HCT116 (cell line): ENCODE data around the gene MPV17L. TPM values are rescaled to one million over a fixed set of nuclear protein-coding genes. Genes with fewer than 3 reads are reported as not detected.

Source experiments
- ATAC-seq: fragments of 200-7000 bp; cut with Tn5 transposase; 2 replicates; pipeline ENCODE4 v1.9.1; 2020; ENCODE audit warnings: mild to moderate bottlenecking, moderate library complexity
- BruUV-seq: library from RNA; stranded (reverse); fragments of 400-500 nt; replicated peaks from 2 replicates; lab custom pipeline; 2021; lab: Mats Ljungman, UMichigan
- CTCF ChIA-PET: fragments of 300-600 bp; sonication (Branson Sonifier 250); formaldehyde crosslinking; loops from one replicate; lab custom pipeline; 2021; ENCODE audit warnings: antibody characterized with exemption; lab: Charles Lee
- POLR2A ChIA-PET: fragments of 300-600, 350-600 bp; sonication (Branson Sonifier 250); formaldehyde crosslinking; loops from one replicate; lab custom pipeline; 2021; ENCODE audit warnings: antibody characterized with exemption; lab: Charles Lee
- RAD21 ChIA-PET, 2 experiments: fragments of 300-600 bp; sonication (Branson Sonifier 250); formaldehyde crosslinking; loops; one replicate each; lab custom pipeline; 2023; ENCODE audit warnings: low total read pairs in 2 of 2; ENCODE audit not compliant: uncharacterized antibody in 2 of 2, unreplicated experiment in 2 of 2, low non-redundant PET in 1 of 2; lab: Charles Lee
- DNase-seq: peaks from one replicate; pipeline ENCODE4 v3.0.0-alpha.2; 2010; ENCODE audit warnings: low read depth, low spot score
- H2AFZ ChIP-seq: fragments of 200-600 bp; shearing (Covaris generic), sonication (generic); 2 replicates; pipeline ENCODE4 v1.6.1; 2017; ENCODE audit warnings: low read depth, mixed run types, mixed read lengths, antibody characterized with exemption, low read length; ENCODE audit not compliant: poor library complexity, severe bottlenecking
- H3K27ac ChIP-seq: 2 replicates; pipeline ENCODE4 v1.5.1; 2012; ENCODE audit warnings: low read depth, low read length
- H3K27me3 ChIP-seq: fragments of 200-600 bp; sonication (generic); 2 replicates; pipeline ENCODE4 v1.6.1; 2016; ENCODE audit warnings: mixed run types, low read length, mixed read lengths; ENCODE audit not compliant: insufficient read depth
- H3K36me3 ChIP-seq, 2 experiments: fragments of 200-500 bp in 1 of 2; fragments of 200-600 bp in 1 of 2; sonication (Bioruptor generic) in 1 of 2; sonication (generic) in 1 of 2; 2 replicates each; pipeline versions ENCODE4 v1.5.1 to v1.6.1; 2014 to 2016; ENCODE audit warnings: low read length in 2 of 2, inconsistent platforms in 1 of 2, mixed read lengths in 1 of 2, mixed run types in 1 of 2; ENCODE audit not compliant: insufficient read depth in 2 of 2, control insufficient read depth in 1 of 2
- H3K4me1 ChIP-seq, 2 experiments: fragments of 200-600 bp in 1 of 2; sonication (generic) in 1 of 2; 2 replicates each; pipeline versions ENCODE4 v1.5.1 to v1.6.1; 2012 to 2017; ENCODE audit warnings: low read length in 2 of 2, inconsistent platforms in 1 of 2, mild to moderate bottlenecking in 1 of 2, mixed read lengths in 1 of 2, mixed run types in 1 of 2, moderate library complexity in 1 of 2; ENCODE audit not compliant: insufficient read depth in 2 of 2, control insufficient read depth in 1 of 2
- H3K4me2 ChIP-seq: fragments of 200-600 bp; sonication (generic); 2 replicates; pipeline ENCODE4 v1.6.1; 2017; ENCODE audit warnings: mixed run types, low read length, mixed read lengths
- H3K4me3 ChIP-seq, 2 experiments: fragments of 200-600 bp in 1 of 2; sonication (generic) in 1 of 2; replicated peaks in 1 of 2; 2 replicates each; pipeline ENCODE4 v1.5.1; 2011 to 2016; ENCODE audit warnings: low read length in 2 of 2, control low read depth in 1 of 2, low read depth in 1 of 2, mild to moderate bottlenecking in 1 of 2, mixed read lengths in 1 of 2, mixed run types in 1 of 2
- H3K79me2 ChIP-seq: fragments of 200-600 bp; sonication (generic); 2 replicates; pipeline ENCODE4 v1.6.1; 2017; ENCODE audit warnings: mild to moderate bottlenecking, mixed run types, low read length, moderate library complexity, mixed read lengths; ENCODE audit not compliant: insufficient read depth
- H3K9ac ChIP-seq: fragments of 200-600 bp; sonication (generic); 2 replicates; pipeline ENCODE4 v1.6.1; 2016; ENCODE audit warnings: low read length, mixed read lengths
- H3K9me2 ChIP-seq: fragments of 200-600 bp; sonication (generic), shearing (Covaris generic); 2 replicates; pipeline ENCODE4 v1.6.1; 2017; ENCODE audit warnings: mixed run types, mild to moderate bottlenecking, moderate library complexity; ENCODE audit not compliant: insufficient read depth
- H3K9me3 ChIP-seq, 2 experiments: fragments of 200-500 bp in 1 of 2; fragments of 200-600 bp in 1 of 2; sonication (Bioruptor generic) in 1 of 2; sonication (generic) in 1 of 2; 2 replicates each; pipeline ENCODE4 v1.6.1; 2014 to 2017; ENCODE audit warnings: low read length in 2 of 2, mixed read lengths in 2 of 2, inconsistent platforms in 1 of 2, low read depth in 1 of 2, mild to moderate bottlenecking in 1 of 2, mixed run types in 1 of 2, moderate library complexity in 1 of 2; ENCODE audit not compliant: control insufficient read depth in 1 of 2, insufficient read depth in 1 of 2
- H4K20me1 ChIP-seq: fragments of 200-600 bp; sonication (generic), shearing (Covaris generic); 2 replicates; pipeline ENCODE4 v1.6.1; 2017; ENCODE audit warnings: mixed run types, mild to moderate bottlenecking, moderate library complexity; ENCODE audit not compliant: insufficient read depth
- CBX3 ChIP-seq: IDR thresholded peaks from 2 replicates; pipeline ENCODE4 v1.6.1; 2012; ENCODE audit warnings: low read depth
- EZH2 ChIP-seq: fragments of 200-600 bp; sonication (generic); IDR thresholded peaks from 2 replicates; pipeline ENCODE4 v1.6.1; 2017; ENCODE audit warnings: antibody characterized with exemption, mixed run types
- EZH2phosphoT487 ChIP-seq: fragments of 200-600 bp; IDR thresholded peaks from 2 replicates; pipeline ENCODE4 v1.6.1; 2018; ENCODE audit warnings: antibody characterized with exemption, borderline replicate concordance
- FOSL1 ChIP-seq: IDR thresholded peaks from 2 replicates; pipeline ENCODE4 v1.6.1; 2012; ENCODE audit warnings: low read depth
- JUND ChIP-seq: IDR thresholded peaks from 2 replicates; pipeline ENCODE4 v1.6.1; 2012
- POLR2A ChIP-seq: IDR thresholded peaks from 2 replicates; pipeline ENCODE4 v1.7.0; 2011; ENCODE audit warnings: borderline replicate concordance; ENCODE audit not compliant: insufficient read depth, insufficient read length; ENCODE audit errors: extremely low read depth
- SIN3A ChIP-seq: IDR thresholded peaks from 2 replicates; pipeline ENCODE4 v1.6.1; 2012; ENCODE audit warnings: low read depth
- SP1 ChIP-seq: IDR thresholded peaks from 2 replicates; pipeline ENCODE4 v1.6.1; 2012; ENCODE audit warnings: low read depth
- TCF7L2 ChIP-seq: IDR thresholded peaks from 2 replicates; pipeline ENCODE4 v1.7.0; 2011; ENCODE audit warnings: borderline replicate concordance, inconsistent platforms; ENCODE audit not compliant: insufficient read depth, insufficient read length; ENCODE audit errors: extremely low read depth
- YY1 ChIP-seq: IDR thresholded peaks from 2 replicates; pipeline ENCODE4 v1.6.1; 2011; ENCODE audit warnings: low read length, low read depth, moderate library complexity, mild to moderate bottlenecking; ENCODE audit not compliant: insufficient replicate concordance; ENCODE audit errors: extremely low read depth
- ZFX ChIP-seq: fragments of 450-650 bp; IDR thresholded peaks from 2 replicates; pipeline ENCODE4 v1.6.1; 2017
- ZNF274 ChIP-seq: fragments of 200-500 bp; sonication (Bioruptor generic); IDR thresholded peaks from 2 replicates; pipeline ENCODE4 v1.6.1; 2014; ENCODE audit warnings: mild to moderate bottlenecking, low read depth, low read length, inconsistent platforms
- intact Hi-C: fragments of 100-400 bp; cut with micrococcal nuclease; formaldehyde crosslinking; loops from 2 replicates; pipeline ENCODE4 v1.10.0; 2022
- total RNA-seq: library from RNA; stranded (reverse); gene quantifications from one replicate; pipeline ENCODE4 v1.2.1, GENCODE V29; 2021; ENCODE audit not compliant: unreplicated experiment
- TF ChIP-seq, protein P1 (sequence below): IDR thresholded peaks from 2 replicates; pipeline ENCODE4 v1.6.1; 2012; ENCODE audit warnings: low read depth
- TF ChIP-seq, protein P2 (sequence below): IDR thresholded peaks from 2 replicates; pipeline ENCODE4 v1.6.1; 2012
- TF ChIP-seq, protein P3 (sequence below): IDR thresholded peaks from 2 replicates; pipeline ENCODE4 v1.6.1; 2012
- TF ChIP-seq, protein P4 (sequence below): IDR thresholded peaks from 2 replicates; pipeline ENCODE4 v1.6.1; 2011; ENCODE audit warnings: mild to moderate bottlenecking, low read length, moderate library complexity; ENCODE audit not compliant: insufficient replicate concordance; ENCODE audit errors: extremely low read depth
- TF ChIP-seq, protein P5 (sequence below), 3 experiments: fragments of 200-600 bp in 1 of 3; sonication (generic) in 1 of 3; IDR thresholded peaks in 2 of 3; conservative IDR thresholded peaks in 1 of 3; 2 replicates each; pipeline ENCODE4 v1.5.1; 2012 to 2017; ENCODE audit warnings: low read depth in 2 of 3, low read length in 2 of 3, antibody characterized with exemption in 1 of 3, borderline replicate concordance in 1 of 3, control low read depth in 1 of 3, mild to moderate bottlenecking in 1 of 3, mixed read lengths in 1 of 3, mixed run types in 1 of 3, moderate library complexity in 1 of 3; ENCODE audit not compliant: insufficient read depth in 1 of 3

The MPV17L gene
- total RNA-seq, 1 experiment from 2014 or later, result not detected

DNA sequence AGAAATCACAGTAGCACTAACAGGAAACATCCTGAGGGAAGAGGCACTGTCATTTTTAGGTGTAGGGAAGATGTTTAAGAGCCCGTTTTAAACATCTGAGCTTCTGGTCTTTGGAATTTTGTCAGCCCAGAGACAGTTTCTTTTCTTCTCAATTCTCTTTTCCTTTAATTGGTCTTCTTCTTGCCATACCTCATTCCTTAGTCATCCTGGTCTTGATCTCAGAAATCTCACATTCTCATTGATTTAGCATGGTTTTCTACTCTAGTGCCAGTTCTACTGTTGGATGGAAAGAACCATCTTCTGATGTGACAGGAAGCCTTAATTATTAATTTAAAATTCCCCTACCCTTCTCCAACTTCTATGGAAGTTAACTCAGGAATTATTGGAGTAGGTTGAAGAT, 64.2 kb downstream of the MPV17L start:
- Histone ChIP-seq H3K4me3 (no peak overlapping the region), H3K4me1 (peaks cover 8 to 39% of the 10 kb centered on the region in 2 experiments), H3K4me2 (peak overlapping the region; percentile 15; the same call in 1 of the 2 replicates), H3K79me2 (no peaks in the 10 kb centered on the region), H3K36me3 (no peaks in the 10 kb centered on the region), H3K9ac (no peak overlapping the region), H3K9me2 (no peaks in the 10 kb centered on the region), H4K20me1 (no peaks in the 10 kb centered on the region), H3K9me3 (no peaks in the 10 kb centered on the region), H2AFZ (peak overlapping the region; percentile 33), H3K27ac (no peak overlapping the region), H3K27me3 (no peaks in the 10 kb centered on the region)
- TF ChIP-seq EZH2, result no peak
- TF ChIP-seq TCF7L2, result no peak
- TF ChIP-seq, protein P1, sequence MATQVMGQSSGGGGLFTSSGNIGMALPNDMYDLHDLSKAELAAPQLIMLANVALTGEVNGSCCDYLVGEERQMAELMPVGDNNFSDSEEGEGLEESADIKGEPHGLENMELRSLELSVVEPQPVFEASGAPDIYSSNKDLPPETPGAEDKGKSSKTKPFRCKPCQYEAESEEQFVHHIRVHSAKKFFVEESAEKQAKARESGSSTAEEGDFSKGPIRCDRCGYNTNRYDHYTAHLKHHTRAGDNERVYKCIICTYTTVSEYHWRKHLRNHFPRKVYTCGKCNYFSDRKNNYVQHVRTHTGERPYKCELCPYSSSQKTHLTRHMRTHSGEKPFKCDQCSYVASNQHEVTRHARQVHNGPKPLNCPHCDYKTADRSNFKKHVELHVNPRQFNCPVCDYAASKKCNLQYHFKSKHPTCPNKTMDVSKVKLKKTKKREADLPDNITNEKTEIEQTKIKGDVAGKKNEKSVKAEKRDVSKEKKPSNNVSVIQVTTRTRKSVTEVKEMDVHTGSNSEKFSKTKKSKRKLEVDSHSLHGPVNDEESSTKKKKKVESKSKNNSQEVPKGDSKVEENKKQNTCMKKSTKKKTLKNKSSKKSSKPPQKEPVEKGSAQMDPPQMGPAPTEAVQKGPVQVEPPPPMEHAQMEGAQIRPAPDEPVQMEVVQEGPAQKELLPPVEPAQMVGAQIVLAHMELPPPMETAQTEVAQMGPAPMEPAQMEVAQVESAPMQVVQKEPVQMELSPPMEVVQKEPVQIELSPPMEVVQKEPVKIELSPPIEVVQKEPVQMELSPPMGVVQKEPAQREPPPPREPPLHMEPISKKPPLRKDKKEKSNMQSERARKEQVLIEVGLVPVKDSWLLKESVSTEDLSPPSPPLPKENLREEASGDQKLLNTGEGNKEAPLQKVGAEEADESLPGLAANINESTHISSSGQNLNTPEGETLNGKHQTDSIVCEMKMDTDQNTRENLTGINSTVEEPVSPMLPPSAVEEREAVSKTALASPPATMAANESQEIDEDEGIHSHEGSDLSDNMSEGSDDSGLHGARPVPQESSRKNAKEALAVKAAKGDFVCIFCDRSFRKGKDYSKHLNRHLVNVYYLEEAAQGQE, result no peak
- no peak for TF ChIP-seq ZNF274
- TF ChIP-seq SP1, result no peak
- TF ChIP-seq, protein P2, sequence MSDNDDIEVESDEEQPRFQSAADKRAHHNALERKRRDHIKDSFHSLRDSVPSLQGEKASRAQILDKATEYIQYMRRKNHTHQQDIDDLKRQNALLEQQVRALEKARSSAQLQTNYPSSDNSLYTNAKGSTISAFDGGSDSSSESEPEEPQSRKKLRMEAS, result no peak
- no peak for TF ChIP-seq ZFX
- no peak for TF ChIP-seq CBX3
- TF ChIP-seq, protein P3, sequence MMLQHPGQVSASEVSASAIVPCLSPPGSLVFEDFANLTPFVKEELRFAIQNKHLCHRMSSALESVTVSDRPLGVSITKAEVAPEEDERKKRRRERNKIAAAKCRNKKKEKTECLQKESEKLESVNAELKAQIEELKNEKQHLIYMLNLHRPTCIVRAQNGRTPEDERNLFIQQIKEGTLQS, result no peak
- no peak for TF ChIP-seq EZH2phosphoT487
- TF ChIP-seq, protein P4, sequence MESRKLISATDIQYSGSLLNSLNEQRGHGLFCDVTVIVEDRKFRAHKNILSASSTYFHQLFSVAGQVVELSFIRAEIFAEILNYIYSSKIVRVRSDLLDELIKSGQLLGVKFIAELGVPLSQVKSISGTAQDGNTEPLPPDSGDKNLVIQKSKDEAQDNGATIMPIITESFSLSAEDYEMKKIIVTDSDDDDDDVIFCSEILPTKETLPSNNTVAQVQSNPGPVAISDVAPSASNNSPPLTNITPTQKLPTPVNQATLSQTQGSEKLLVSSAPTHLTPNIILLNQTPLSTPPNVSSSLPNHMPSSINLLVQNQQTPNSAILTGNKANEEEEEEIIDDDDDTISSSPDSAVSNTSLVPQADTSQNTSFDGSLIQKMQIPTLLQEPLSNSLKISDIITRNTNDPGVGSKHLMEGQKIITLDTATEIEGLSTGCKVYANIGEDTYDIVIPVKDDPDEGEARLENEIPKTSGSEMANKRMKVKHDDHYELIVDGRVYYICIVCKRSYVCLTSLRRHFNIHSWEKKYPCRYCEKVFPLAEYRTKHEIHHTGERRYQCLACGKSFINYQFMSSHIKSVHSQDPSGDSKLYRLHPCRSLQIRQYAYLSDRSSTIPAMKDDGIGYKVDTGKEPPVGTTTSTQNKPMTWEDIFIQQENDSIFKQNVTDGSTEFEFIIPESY, result no peak
- no peak for TF ChIP-seq POLR2A
- no peak for TF ChIP-seq YY1
- TF ChIP-seq JUND, result no peak
- TF ChIP-seq, protein P5, sequence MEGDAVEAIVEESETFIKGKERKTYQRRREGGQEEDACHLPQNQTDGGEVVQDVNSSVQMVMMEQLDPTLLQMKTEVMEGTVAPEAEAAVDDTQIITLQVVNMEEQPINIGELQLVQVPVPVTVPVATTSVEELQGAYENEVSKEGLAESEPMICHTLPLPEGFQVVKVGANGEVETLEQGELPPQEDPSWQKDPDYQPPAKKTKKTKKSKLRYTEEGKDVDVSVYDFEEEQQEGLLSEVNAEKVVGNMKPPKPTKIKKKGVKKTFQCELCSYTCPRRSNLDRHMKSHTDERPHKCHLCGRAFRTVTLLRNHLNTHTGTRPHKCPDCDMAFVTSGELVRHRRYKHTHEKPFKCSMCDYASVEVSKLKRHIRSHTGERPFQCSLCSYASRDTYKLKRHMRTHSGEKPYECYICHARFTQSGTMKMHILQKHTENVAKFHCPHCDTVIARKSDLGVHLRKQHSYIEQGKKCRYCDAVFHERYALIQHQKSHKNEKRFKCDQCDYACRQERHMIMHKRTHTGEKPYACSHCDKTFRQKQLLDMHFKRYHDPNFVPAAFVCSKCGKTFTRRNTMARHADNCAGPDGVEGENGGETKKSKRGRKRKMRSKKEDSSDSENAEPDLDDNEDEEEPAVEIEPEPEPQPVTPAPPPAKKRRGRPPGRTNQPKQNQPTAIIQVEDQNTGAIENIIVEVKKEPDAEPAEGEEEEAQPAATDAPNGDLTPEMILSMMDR (IDR thresholded peaks at IDR 0.05 in 2 of 3, conservative IDR thresholded peaks at IDR 0.05 in 1 of 3; ENCODE audit: borderline replicate concordance in 1 of 3, insufficient read depth in 1 of 3, low read depth in 2 of 3, low read length in 2 of 3), result no peak
- TF ChIP-seq SIN3A, result no peak
- TF ChIP-seq FOSL1, result no peak
- intact Hi-C loops, result no loop called here
- DNase-seq, result no peak
- ChIA-PET CTCF (no interaction called here), RAD21 (no interaction called here), POLR2A (no interaction called here)
- ATAC-seq, result no peak
- BruUV-seq, result no TSS peak
